T47D (cell line): ENCODE results near the gene MAP3K7.

Experiments used
- DNase-seq, 2 experiments: peaks; one replicate each; pipeline versions ENCODE4 v3.0.0 to v3.0.0-alpha.2; 2011 to 2012; ENCODE audit warnings: low read depth in 1 of 2, low spot score in 1 of 2
- JUND ChIP-seq: IDR thresholded peaks from 2 replicates; pipeline ENCODE4 v1.6.1; 2012; ENCODE audit warnings: low read depth
- in situ Hi-C: cut with HindIII; loops from 2 replicates; pipeline ENCODE4 v1.10.0; 2016; ENCODE audit warnings: low sequenced_read_pairs, low pct_unique_long_range_greater_than_20kb

Gene MAP3K7

DNA sequence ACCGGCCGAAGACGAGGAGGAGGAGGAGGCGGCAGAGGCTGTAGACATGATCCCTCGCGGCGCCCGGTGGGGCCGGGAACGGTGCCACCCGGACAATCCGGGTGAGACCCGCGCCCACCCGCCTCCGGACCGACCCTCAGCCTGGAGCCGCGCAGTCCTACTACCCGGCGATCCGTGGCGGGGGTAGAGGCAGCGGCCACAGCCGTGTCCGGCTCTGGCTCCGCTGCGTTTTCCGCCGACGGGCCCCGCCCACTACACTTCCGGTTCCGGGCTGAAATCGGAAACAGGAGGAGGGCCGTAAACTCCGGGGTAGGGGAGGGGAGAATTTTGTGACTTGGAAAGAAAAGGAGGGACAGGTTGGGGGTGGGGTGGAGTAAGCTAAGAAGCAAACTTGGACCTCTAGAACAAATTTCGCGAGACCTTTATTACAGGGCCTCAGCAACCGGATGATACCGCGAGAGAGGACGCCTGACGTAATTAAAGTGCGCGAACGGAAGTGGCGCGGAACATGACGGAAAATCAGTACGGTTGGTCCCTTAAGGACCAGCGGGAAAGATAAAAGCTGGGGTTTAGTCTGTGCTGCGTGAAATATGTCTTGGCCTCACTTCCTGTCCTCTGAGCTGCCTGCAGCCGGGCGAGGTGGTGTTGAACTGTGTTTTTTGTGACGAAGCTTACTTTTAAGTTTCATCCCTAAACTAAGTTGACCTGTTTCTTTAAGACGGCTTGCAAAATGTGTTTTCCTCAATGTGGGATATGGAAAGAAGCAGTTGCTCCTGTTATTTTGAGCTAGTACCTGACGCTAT lies at the start of gene MAP3K7:
Gene MAP3K7 (minus strand): TSS at position 237 of the 803 bp plus-strand sequence. CDS start 189 bp downstream, at position 48.
- TF ChIP-seq JUND = no peak
- in situ Hi-C loops = no loop called here

GRCh38 chr6:90631046-90631445 lies 44.2 kb upstream of the MAP3K7 start:
- DNase-seq = no peak
- in situ Hi-C loops = no loop called here
- TF ChIP-seq JUND = no peak

More for the DNA sequence above, at the start of gene MAP3K7:
- DNase-seq = peak; percentile 44 to 96

- in situ Hi-C loops = no loop called here
- TF ChIP-seq JUND = no peak
- no peak for DNase-seq
Observed at GRCh38 chr6:90621581-90621980, 34.7 kb upstream of the MAP3K7 start.

DNA sequence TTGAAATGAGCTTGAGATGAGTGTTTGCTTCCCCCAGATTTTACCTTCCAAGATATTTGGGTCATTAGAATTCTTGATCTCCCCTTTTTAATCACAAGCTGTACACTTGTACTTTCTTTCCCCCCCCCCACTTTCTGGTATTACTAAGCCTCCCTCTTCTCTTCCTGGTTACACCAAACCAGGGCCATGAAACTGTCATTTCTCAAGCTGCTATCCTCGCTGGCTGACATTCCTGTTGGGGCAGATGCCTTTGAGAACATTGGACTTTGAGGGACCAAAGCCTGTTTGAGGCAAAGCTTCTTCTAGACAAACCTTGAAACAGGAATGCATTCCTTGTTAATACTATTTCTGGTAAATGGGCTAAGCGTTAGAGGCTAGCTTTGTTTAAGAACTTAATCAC lies 32.3 kb upstream of the MAP3K7 start:
- in situ Hi-C loops = no loop called here
- peak in 1 of 2 experiments; percentile 33 for DNase-seq
- no peak for TF ChIP-seq JUND

DNA sequence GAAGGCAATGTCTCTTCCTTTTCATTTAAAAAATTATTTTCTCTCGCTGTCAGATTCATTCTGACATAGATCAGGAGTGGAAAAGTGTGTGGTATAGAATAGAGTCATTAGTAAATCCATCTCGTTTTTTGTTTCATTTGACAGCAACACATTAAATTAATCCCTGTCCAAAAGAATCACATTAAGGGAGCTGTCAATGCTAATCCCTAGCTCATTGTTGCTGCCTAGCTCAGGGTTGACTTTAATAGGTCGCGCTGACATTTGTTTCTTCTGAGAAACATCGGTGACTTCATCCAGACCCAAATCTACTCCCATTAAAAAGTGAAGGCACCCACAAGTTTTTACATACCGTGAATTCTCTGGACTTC lies 25.4 kb upstream of the MAP3K7 start:
- in situ Hi-C loops = no loop called here
- no peak for TF ChIP-seq JUND
- no peak for DNase-seq

GRCh38 chr6:90611543-90612312 lies 24.9 kb upstream of the MAP3K7 start:
- peak in 1 of 2 experiments; percentile 5 for DNase-seq
- in situ Hi-C loops = no loop called here

GRCh38 chr6:90610751-90611542 lies 24.1 kb upstream of the MAP3K7 start:
- DNase-seq = peak; percentile 3 to 4
- in situ Hi-C loops = no loop called here
- no peak for TF ChIP-seq JUND

More at GRCh38 chr6:90611543-90612312, 24.9 kb upstream of the MAP3K7 start:
- no peak for TF ChIP-seq JUND

GRCh38 chr6:90610301-90610750 lies 23.5 kb upstream of the MAP3K7 start:
- TF ChIP-seq JUND = no peak
- in situ Hi-C loops = no loop called here
- peak; percentile 8 to 12 for DNase-seq

- in situ Hi-C loops = no loop called here
- no peak for TF ChIP-seq JUND
Observed at GRCh38 chr6:90605749-90606340, 19.0 kb upstream of the MAP3K7 start.

GRCh38 chr6:90604546-90604945 lies 17.7 kb upstream of the MAP3K7 start:
- no peak for TF ChIP-seq JUND
- in situ Hi-C loops = no loop called here
- no peak for DNase-seq

More at GRCh38 chr6:90605749-90606340, 19.0 kb upstream of the MAP3K7 start:
- DNase-seq = no peak

DNA sequence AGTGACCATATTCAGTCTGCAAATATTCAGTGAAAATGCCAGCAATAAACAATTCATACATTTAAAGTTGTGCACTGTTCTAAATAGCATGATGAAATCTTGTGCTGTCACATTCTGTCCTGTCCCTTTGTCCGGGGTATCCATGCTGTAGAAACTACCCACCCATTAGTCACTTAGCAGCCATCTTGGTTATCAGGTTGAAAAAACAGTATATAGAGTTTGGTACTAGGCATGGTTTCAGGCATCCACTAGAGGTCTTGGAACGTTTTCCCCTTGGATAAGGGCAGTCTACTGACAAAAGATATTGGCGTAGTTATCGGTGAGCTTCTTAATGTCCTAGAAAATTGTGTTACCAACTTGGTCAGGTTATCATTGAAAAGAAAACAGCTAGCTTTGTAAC lies 12.3 kb upstream of the MAP3K7 start:
- DNase-seq = no peak
- no peak for TF ChIP-seq JUND
- in situ Hi-C loops = no loop called here

- TF ChIP-seq JUND = no peak
- DNase-seq = no peak
- in situ Hi-C loops = no loop called here
Observed at GRCh38 chr6:90598192-90598951, 11.5 kb upstream of the MAP3K7 start.
